HepG2 (cell line): ENCODE data around the gene ISLR2. TPM values are rescaled to one million over a fixed set of nuclear protein-coding genes. Genes with fewer than 3 reads are reported as not detected.

Source experiments
- ATAC-seq: fragments of 200-7000 bp; cut with Tn5 transposase; 3 replicates; pipeline ENCODE4 v1.9.1; 2020; ENCODE audit warnings: mild to moderate bottlenecking, moderate library complexity
- BruUV-seq: library from RNA; stranded (reverse); fragments of 400-500 nt; replicated peaks from 2 replicates; lab custom pipeline; 2021; lab: Mats Ljungman, UMichigan
- CTCF ChIA-PET: fragments of 300-600 bp; formaldehyde crosslinking; extraction: SDS; loops from one replicate; lab custom pipeline; 2021; ENCODE audit warnings: low total read pairs, inconsistent platforms, low intra/inter-chr PET ratio; lab: Yijun Ruan, JAX
- POLR2A ChIA-PET: fragments of 350-600 bp; sonication (Branson Sonifier 250); formaldehyde crosslinking; loops from one replicate; lab custom pipeline; 2020; ENCODE audit warnings: antibody characterized with exemption, inconsistent platforms; lab: Yijun Ruan, JAX
- DNase-seq: peaks from one replicate; pipeline ENCODE4 v3.0.0-alpha.2; 2015; ENCODE audit warnings: low spot score
- FAIRE-seq: peaks from 3 replicates; lab custom pipeline; 2011; peaks lifted over from hg19 to GRCh38; lab: Jason Lieb, UNC
- H2AFZ ChIP-seq: one replicate; pipeline ENCODE4 v1.6.1; 2011; ENCODE audit warnings: low read length, inconsistent platforms
- H3K27ac ChIP-seq: fragments of 300-600 bp; 3 replicates; pipeline ENCODE4 v1.8.0; 2011; ENCODE audit warnings: mixed run types, mild to moderate bottlenecking, mixed read lengths, low read length, inconsistent platforms; ENCODE audit not compliant: insufficient read depth; ENCODE audit errors: extremely low read length
- H3K27me3 ChIP-seq, 2 experiments: fragments of 200-600 bp in 1 of 2; 2 replicates in 1 of 2; 3 replicates in 1 of 2; pipeline versions ENCODE4 v1.6.0 to v1.8.0; 2011; ENCODE audit warnings: low read length in 2 of 2, mild to moderate bottlenecking in 2 of 2, moderate library complexity in 2 of 2, inconsistent platforms in 1 of 2; ENCODE audit not compliant: insufficient read depth in 2 of 2, control insufficient read depth in 1 of 2
- H3K36me3 ChIP-seq, 2 experiments: fragments of 200-600 bp in 1 of 2; replicated peaks in 1 of 2; 2 replicates in 1 of 2; 3 replicates in 1 of 2; pipeline versions ENCODE4 v1.5.1 to v1.8.0; 2011; ENCODE audit warnings: low read length in 2 of 2, inconsistent platforms in 1 of 2; ENCODE audit not compliant: insufficient read depth in 2 of 2, control insufficient read depth in 1 of 2
- H3K4me1 ChIP-seq: 2 replicates; pipeline ENCODE4 v1.5.1; 2012; ENCODE audit warnings: low read length, inconsistent platforms; ENCODE audit not compliant: insufficient read depth
- H3K4me2 ChIP-seq: 2 replicates; pipeline ENCODE4 v1.6.0; 2011; ENCODE audit warnings: low read depth, low read length, inconsistent platforms
- H3K4me3 ChIP-seq, 3 experiments: fragments of 200-600 bp in 1 of 3; sonication (generic), shearing (Covaris generic) in 1 of 3; replicated peaks in 1 of 3; 2 replicates each; pipeline ENCODE4 v1.5.1; 2011 to 2016; ENCODE audit warnings: low read length in 3 of 3, inconsistent platforms in 2 of 3, low read depth in 2 of 3, mild to moderate bottlenecking in 2 of 3, control low read depth in 1 of 3, mixed read lengths in 1 of 3; ENCODE audit not compliant: insufficient read depth in 1 of 3
- H3K79me2 ChIP-seq: one replicate; pipeline ENCODE4 v1.6.1; 2011; ENCODE audit warnings: low read length, inconsistent platforms; ENCODE audit not compliant: insufficient read depth
- H3K9ac ChIP-seq: 2 replicates; pipeline ENCODE4 v1.6.0; 2011; ENCODE audit warnings: mild to moderate bottlenecking, low read depth, low read length, inconsistent platforms; ENCODE audit not compliant: insufficient read depth
- H3K9me3 ChIP-seq: 2 replicates; pipeline ENCODE4 v1.5.1; 2012; ENCODE audit warnings: mild to moderate bottlenecking, low read length
- H4K20me1 ChIP-seq: 2 replicates; pipeline ENCODE4 v1.6.0; 2011; ENCODE audit warnings: inconsistent platforms, mild to moderate bottlenecking, low read length, moderate library complexity; ENCODE audit not compliant: insufficient read depth
- CBX5 ChIP-seq: sonication (generic); formaldehyde crosslinking; IDR thresholded peaks from 2 replicates; pipeline ENCODE4 v1.4.0; 2020; ENCODE audit warnings: missing genetic modification reagents, borderline replicate concordance
- MXD4 ChIP-seq: IDR thresholded peaks from 2 replicates; pipeline ENCODE4 v1.6.1; 2016; ENCODE audit warnings: mild to moderate bottlenecking, missing biosample characterization, missing genetic modification reagents
- NONO ChIP-seq, 2 experiments: fragments of 450-650 bp in 1 of 2; sonication (generic) in 1 of 2; formaldehyde crosslinking in 1 of 2; IDR thresholded peaks in 1 of 2; conservative IDR thresholded peaks in 1 of 2; 2 replicates each; pipeline versions ENCODE4 v1.6.1 to v1.8.0; 2017 to 2022; ENCODE audit warnings: mild to moderate bottlenecking in 1 of 2, missing genetic modification reagents in 1 of 2, moderate library complexity in 1 of 2
- SAFB2 ChIP-seq: sonication (generic); formaldehyde crosslinking; IDR thresholded peaks from 2 replicates; pipeline ENCODE4 v1.5.1; 2020; ENCODE audit warnings: missing genetic modification reagents, low read depth, mild to moderate bottlenecking, borderline replicate concordance
- SALL2 ChIP-seq: sonication (generic); formaldehyde crosslinking; IDR thresholded peaks from 2 replicates; pipeline ENCODE4 v1.8.1; 2023; ENCODE audit warnings: mild to moderate bottlenecking, missing genetic modification reagents, inconsistent platforms
- SRSF9 ChIP-seq: fragments of 200-400 bp; formaldehyde crosslinking; IDR thresholded peaks from 2 replicates; pipeline ENCODE4 v1.6.1; 2018; ENCODE audit warnings: borderline replicate concordance, mild to moderate bottlenecking, low read depth, low read length; ENCODE audit not compliant: insufficient read depth, poor library complexity, severe bottlenecking
- ZNF839 ChIP-seq: sonication (generic); formaldehyde crosslinking; IDR thresholded peaks from 2 replicates; pipeline ENCODE4 v1.4.0; 2020; ENCODE audit warnings: missing genetic modification reagents, mild to moderate bottlenecking, borderline replicate concordance
- WGBS: methylation state at CpG from one replicate; pipeline ENCODE4 v1.1.6; 2017; ENCODE audit warnings: low lambda C conversion rate; 5-methylcytosine and 5-hydroxymethylcytosine counted together
- in situ Hi-C: cut with HindIII; loops from 2 replicates; pipeline ENCODE4 v1.10.0; 2017; ENCODE audit warnings: low pct_unique_long_range_greater_than_20kb; ENCODE audit not compliant: extremely low pct_ligation_motif_present
- intact Hi-C: fragments of 100-400 bp; cut with micrococcal nuclease; formaldehyde crosslinking; loops from one replicate; pipeline ENCODE4 v1.10.0; 2022; ENCODE audit not compliant: unreplicated experiment
- polyA plus RNA-seq, 8 experiments: library from polyadenylated mRNA; depleted of rRNA in 3 of 8; stranded (reverse) in 7 of 8; unstranded in 1 of 8; fragments of >200 nt; fragmentation: Illumina TruSeq in 4 of 8; extraction: Trizol in 4 of 8; gene quantifications; 2 replicates each; pipeline versions ENCODE4 v1.2.1 to v1.2.3, GENCODE V29; 2011 to 2016; ENCODE audit warnings: low read depth in 4 of 8, missing spikeins in 1 of 8, mixed read lengths in 1 of 8; ENCODE audit not compliant: insufficient read depth in 1 of 8
- total RNA-seq, 5 experiments: library from RNA; depleted of rRNA; stranded (reverse); fragments of >200 nt; fragmentation: Illumina TruSeq; extraction: Trizol; gene quantifications; 2 replicates each; pipeline ENCODE4 v1.2.3, GENCODE V29; 2016; ENCODE audit warnings: low read depth in 1 of 5
- TF ChIP-seq, protein P1 (sequence below): IDR thresholded peaks from 2 replicates; pipeline ENCODE4 v1.6.1; 2012; ENCODE audit warnings: inconsistent platforms
- TF ChIP-seq, protein P2 (sequence below): sonication (generic); formaldehyde crosslinking; IDR thresholded peaks from 2 replicates; pipeline ENCODE4 v1.4.0; 2020; ENCODE audit warnings: missing genetic modification reagents, borderline replicate concordance
- TF ChIP-seq, protein P3 (sequence below), 2 experiments: fragments of 450-650 bp in 1 of 2; sonication (generic) in 1 of 2; formaldehyde crosslinking in 1 of 2; IDR thresholded peaks; 2 replicates each; pipeline versions ENCODE4 v1.6.1 to v1.8.0; 2016 to 2022; ENCODE audit warnings: antibody characterized with exemption in 1 of 2, mild to moderate bottlenecking in 1 of 2, missing genetic modification reagents in 1 of 2

The ISLR2 gene
- total and polyA plus RNA-seq, 2 of the 13 experiments (the other 11 are each of a cell fraction or from before 2014, with no cell fraction given): not detected

DNA sequence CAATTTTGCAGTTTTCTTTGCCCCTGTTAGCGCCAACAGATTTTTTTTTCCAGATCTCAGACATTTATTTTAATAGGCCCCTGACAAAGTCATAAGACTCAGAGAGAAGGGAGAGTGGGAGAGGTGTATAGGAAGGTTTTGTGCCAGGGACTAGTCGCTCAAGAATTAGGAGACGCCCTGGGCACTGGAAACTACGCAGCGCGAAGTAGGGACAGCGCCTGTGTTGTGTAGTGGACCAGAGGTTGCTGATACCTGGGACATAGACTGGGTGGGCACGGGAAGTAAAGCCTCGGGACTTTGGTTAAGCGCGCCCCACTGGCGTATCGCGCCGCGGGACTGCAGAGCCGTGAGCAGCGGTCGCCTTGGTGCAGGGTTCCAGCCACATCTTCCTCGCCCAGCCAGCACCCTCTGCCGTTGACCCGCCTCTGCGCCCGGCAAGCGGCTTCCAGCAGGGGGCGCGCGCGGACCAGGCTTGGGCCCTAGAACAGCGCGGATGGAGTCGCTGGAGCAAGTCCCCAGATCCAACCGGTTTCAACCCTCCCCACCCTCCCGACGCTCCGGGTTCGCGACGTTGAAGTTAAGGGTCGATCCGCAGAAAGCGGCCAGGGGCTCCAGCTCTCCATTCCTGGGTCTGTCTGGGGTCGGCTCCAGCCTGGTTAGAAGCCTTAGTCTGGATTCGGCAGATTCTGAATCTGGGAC is 3.0 kb upstream of the ISLR2 start:
- Histone ChIP-seq H3K9ac (no peak overlapping the region), H3K4me3 (no peak overlapping the region), H3K27ac (no peak overlapping the region), H3K4me2 (peak overlapping the region; percentile 18; the same call in 1 of the 2 replicates), H3K4me1 (no peaks in the 10 kb centered on the region), H3K79me2 (no peaks in the 10 kb centered on the region), H3K9me3 (no peaks in the 10 kb centered on the region), H3K36me3 (no peaks in the 10 kb centered on the region), H3K27me3 (peaks cover 10 to 51% of the 10 kb centered on the region in 2 experiments; a peak in 4 of 5 replicates), H2AFZ (no peak overlapping the region), H4K20me1 (0 out of 2 replicates have a peak, but pooled peaks cover 2% of the 10 kb centered on the region)
- FAIRE-seq (no peak), DNase-seq (peak; percentile 58), ATAC-seq (peak; percentile 97)
- WGBS: 64% methylated on average over 10 of the region's 44 CpGs
- intact Hi-C loops: loop anchor here (1.0 kb wide), 2 partner anchors 176 to 193 kb away; no protein-coding TSS in a partner anchor
- ChIA-PET CTCF (interaction anchor here (0.7 to 3.1 kb wide), 5 partner anchors 175 to 195 kb away, joined by 3 to 19 read pairs (median 8); no protein-coding TSS in a partner anchor), POLR2A (no interaction called here)
- no TSS peak for BruUV-seq
- in situ Hi-C loops: loop anchor here (5.0 kb wide), 1 partner anchor 180 kb away; no protein-coding TSS in a partner anchor
- TF ChIP-seq SRSF9 (no peak), NONO (IDR thresholded peaks at IDR 0.05) (no peak), NONO (CRISPR knock-in tag; conservative IDR thresholded peaks at IDR 0.05) (no peak), CBX5 (no peak), SALL2 (CRISPR knock-in tag) (peak; percentile 38; the same call in 1 of the 2 replicates), MXD4 (CRISPR knock-in tag) (no peak), ZNF839 (CRISPR knock-in tag) (peak; percentile 59; the same call in 1 of the 2 replicates), SAFB2 (CRISPR knock-in tag) (no peak)
- TF ChIP-seq, protein P1, sequence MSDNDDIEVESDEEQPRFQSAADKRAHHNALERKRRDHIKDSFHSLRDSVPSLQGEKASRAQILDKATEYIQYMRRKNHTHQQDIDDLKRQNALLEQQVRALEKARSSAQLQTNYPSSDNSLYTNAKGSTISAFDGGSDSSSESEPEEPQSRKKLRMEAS: no peak
- TF ChIP-seq, protein P2, sequence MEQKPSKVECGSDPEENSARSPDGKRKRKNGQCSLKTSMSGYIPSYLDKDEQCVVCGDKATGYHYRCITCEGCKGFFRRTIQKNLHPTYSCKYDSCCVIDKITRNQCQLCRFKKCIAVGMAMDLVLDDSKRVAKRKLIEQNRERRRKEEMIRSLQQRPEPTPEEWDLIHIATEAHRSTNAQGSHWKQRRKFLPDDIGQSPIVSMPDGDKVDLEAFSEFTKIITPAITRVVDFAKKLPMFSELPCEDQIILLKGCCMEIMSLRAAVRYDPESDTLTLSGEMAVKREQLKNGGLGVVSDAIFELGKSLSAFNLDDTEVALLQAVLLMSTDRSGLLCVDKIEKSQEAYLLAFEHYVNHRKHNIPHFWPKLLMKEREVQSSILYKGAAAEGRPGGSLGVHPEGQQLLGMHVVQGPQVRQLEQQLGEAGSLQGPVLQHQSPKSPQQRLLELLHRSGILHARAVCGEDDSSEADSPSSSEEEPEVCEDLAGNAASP: 0 out of 2 replicates have a peak, but pooled peaks have one; percentile 17
- TF ChIP-seq, protein P3, sequence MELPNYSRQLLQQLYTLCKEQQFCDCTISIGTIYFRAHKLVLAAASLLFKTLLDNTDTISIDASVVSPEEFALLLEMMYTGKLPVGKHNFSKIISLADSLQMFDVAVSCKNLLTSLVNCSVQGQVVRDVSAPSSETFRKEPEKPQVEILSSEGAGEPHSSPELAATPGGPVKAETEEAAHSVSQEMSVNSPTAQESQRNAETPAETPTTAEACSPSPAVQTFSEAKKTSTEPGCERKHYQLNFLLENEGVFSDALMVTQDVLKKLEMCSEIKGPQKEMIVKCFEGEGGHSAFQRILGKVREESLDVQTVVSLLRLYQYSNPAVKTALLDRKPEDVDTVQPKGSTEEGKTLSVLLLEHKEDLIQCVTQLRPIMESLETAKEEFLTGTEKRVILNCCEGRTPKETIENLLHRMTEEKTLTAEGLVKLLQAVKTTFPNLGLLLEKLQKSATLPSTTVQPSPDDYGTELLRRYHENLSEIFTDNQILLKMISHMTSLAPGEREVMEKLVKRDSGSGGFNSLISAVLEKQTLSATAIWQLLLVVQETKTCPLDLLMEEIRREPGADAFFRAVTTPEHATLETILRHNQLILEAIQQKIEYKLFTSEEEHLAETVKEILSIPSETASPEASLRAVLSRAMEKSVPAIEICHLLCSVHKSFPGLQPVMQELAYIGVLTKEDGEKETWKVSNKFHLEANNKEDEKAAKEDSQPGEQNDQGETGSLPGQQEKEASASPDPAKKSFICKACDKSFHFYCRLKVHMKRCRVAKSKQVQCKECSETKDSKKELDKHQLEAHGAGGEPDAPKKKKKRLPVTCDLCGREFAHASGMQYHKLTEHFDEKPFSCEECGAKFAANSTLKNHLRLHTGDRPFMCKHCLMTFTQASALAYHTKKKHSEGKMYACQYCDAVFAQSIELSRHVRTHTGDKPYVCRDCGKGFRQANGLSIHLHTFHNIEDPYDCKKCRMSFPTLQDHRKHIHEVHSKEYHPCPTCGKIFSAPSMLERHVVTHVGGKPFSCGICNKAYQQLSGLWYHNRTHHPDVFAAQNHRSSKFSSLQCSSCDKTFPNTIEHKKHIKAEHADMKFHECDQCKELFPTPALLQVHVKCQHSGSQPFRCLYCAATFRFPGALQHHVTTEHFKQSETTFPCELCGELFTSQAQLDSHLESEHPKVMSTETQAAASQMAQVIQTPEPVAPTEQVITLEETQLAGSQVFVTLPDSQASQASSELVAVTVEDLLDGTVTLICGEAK (IDR thresholded peaks at IDR 0.05): no peak
- TF ChIP-seq, protein P3 (CRISPR knock-in tag; IDR thresholded peaks at IDR 0.05): no peak
